ENCODE measurements around the gene PTPN11. TPM values are rescaled to one million over a fixed set of nuclear protein-coding genes. Genes with fewer than 3 reads are reported as not detected.

Gene PTPN11
- polyA plus RNA-seq, 1 of the 3 experiments (the other 2 are of a cell fraction), result 48.3 TPM

DNA sequence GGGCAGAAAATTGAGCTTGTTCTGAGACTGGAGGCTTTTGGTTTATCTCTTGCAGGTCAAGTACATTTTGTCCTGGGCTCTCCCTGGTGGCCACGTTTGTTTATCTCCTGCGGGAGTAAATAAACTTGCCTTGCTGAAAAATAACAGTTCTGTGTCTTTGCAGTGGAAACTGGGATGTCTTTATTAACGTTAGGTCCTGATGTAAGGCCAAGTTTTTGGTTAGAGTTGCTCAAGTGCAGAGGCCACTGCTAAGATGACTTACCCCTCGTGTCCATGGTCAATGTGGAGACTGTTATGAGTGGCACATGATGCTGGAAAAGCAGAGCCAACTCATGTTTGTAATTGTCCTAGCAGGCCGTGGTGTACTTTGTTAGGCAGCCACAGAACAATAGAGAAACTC is 3.8 kb downstream of the PTPN11 start (continued):
- TF ChIP-seq, protein P1, sequence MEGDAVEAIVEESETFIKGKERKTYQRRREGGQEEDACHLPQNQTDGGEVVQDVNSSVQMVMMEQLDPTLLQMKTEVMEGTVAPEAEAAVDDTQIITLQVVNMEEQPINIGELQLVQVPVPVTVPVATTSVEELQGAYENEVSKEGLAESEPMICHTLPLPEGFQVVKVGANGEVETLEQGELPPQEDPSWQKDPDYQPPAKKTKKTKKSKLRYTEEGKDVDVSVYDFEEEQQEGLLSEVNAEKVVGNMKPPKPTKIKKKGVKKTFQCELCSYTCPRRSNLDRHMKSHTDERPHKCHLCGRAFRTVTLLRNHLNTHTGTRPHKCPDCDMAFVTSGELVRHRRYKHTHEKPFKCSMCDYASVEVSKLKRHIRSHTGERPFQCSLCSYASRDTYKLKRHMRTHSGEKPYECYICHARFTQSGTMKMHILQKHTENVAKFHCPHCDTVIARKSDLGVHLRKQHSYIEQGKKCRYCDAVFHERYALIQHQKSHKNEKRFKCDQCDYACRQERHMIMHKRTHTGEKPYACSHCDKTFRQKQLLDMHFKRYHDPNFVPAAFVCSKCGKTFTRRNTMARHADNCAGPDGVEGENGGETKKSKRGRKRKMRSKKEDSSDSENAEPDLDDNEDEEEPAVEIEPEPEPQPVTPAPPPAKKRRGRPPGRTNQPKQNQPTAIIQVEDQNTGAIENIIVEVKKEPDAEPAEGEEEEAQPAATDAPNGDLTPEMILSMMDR (IDR thresholded peaks at IDR 0.05), result no peak
- TF ChIP-seq, protein P2, sequence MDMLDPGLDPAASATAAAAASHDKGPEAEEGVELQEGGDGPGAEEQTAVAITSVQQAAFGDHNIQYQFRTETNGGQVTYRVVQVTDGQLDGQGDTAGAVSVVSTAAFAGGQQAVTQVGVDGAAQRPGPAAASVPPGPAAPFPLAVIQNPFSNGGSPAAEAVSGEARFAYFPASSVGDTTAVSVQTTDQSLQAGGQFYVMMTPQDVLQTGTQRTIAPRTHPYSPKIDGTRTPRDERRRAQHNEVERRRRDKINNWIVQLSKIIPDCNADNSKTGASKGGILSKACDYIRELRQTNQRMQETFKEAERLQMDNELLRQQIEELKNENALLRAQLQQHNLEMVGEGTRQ (IDR thresholded peaks at IDR 0.05; ENCODE audit: borderline replicate concordance, low read depth, low read length), result no peak
- TF ChIP-seq SIN3A (IDR thresholded peaks at IDR 0.05; ENCODE audit: borderline replicate concordance, low read depth, low read length), result no peak
- no peak for TF ChIP-seq YY1 (IDR thresholded peaks at IDR 0.05; ENCODE audit: low read depth)
- no peak for TF ChIP-seq TEAD4 (IDR thresholded peaks at IDR 0.05; ENCODE audit: borderline replicate concordance, insufficient read depth)
- no peak for TF ChIP-seq TAF1 (IDR thresholded peaks at IDR 0.05; ENCODE audit: borderline replicate concordance, low read depth, low read length)
- TF ChIP-seq, protein P3, sequence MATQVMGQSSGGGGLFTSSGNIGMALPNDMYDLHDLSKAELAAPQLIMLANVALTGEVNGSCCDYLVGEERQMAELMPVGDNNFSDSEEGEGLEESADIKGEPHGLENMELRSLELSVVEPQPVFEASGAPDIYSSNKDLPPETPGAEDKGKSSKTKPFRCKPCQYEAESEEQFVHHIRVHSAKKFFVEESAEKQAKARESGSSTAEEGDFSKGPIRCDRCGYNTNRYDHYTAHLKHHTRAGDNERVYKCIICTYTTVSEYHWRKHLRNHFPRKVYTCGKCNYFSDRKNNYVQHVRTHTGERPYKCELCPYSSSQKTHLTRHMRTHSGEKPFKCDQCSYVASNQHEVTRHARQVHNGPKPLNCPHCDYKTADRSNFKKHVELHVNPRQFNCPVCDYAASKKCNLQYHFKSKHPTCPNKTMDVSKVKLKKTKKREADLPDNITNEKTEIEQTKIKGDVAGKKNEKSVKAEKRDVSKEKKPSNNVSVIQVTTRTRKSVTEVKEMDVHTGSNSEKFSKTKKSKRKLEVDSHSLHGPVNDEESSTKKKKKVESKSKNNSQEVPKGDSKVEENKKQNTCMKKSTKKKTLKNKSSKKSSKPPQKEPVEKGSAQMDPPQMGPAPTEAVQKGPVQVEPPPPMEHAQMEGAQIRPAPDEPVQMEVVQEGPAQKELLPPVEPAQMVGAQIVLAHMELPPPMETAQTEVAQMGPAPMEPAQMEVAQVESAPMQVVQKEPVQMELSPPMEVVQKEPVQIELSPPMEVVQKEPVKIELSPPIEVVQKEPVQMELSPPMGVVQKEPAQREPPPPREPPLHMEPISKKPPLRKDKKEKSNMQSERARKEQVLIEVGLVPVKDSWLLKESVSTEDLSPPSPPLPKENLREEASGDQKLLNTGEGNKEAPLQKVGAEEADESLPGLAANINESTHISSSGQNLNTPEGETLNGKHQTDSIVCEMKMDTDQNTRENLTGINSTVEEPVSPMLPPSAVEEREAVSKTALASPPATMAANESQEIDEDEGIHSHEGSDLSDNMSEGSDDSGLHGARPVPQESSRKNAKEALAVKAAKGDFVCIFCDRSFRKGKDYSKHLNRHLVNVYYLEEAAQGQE (IDR thresholded peaks at IDR 0.05; ENCODE audit: low read depth, low read length), result no peak
- no peak for TF ChIP-seq FOSL2 (IDR thresholded peaks at IDR 0.05; ENCODE audit: borderline replicate concordance, low read depth)

DNA sequence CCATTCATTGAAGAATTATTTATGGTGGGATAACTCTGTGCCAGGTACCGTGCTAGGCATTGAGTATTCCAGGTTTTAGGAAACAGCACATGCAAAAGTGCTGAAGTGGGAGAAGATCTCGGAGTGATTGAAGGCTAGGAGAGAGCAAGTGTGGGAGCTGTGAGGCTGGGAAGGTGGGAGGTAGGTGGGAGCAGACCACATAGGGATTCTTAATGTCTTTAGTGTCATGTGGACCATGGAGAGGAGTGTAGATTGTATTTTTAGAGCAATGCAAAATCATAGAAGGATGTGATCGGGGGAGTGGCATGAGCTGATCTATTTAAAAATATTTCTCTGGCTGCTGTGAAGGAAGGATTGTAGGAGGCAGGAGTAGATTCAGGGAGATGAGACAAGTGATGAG is 5.4 kb downstream of the PTPN11 start:
- Histone ChIP-seq H2AFZ (ENCODE audit: low read depth) (no peak overlapping the region), H3K4me3 (ENCODE audit: low read depth in 2 of 2, low read length in 1 of 2) (no peak overlapping the region), H3F3A (replicated peaks; ENCODE audit: insufficient read depth) (peaks cover 10% of the 10 kb centered on the region), H3K27ac (ENCODE audit: low read depth in 2 of 2, low read length in 1 of 2) (no peak overlapping the region), H3K27me3 (ENCODE audit: insufficient read depth) (no peaks in the 10 kb centered on the region), H3K79me2 (ENCODE audit: insufficient read depth) (peaks cover 100% of the 10 kb centered on the region), H3K36me3 (replicated peaks in 1 of 2; ENCODE audit: control insufficient read depth in 1 of 2, insufficient read depth in 2 of 2, low read length in 1 of 2) (peaks cover 0 to 8% of the 10 kb centered on the region in 2 experiments), H3K4me1 (ENCODE audit: control insufficient read depth in 1 of 2, insufficient read depth in 2 of 2, low read depth in 1 of 2, low read length in 1 of 2) (peaks cover 0 to 8% of the 10 kb centered on the region in 2 experiments; a peak in 1 of 4 replicates), H3K9me3 (no peaks in the 10 kb centered on the region), H4K20me1 (ENCODE audit: insufficient read depth) (peaks cover 84% of the 10 kb centered on the region), H3K9ac (no peak overlapping the region), H3K4me2 (no peak overlapping the region), H3K9me2 (no peaks in the 10 kb centered on the region)
- ChIA-PET CTCF (interaction anchor here (1.1 kb wide), 2 partner anchors 13 to 27 kb away, joined by 3 read pairs; no protein-coding TSS in a partner anchor), POLR2A (no interaction called here)
- DNase-seq, result no peak
- WGBS (ENCODE audit: low lambda C conversion rate), result 92% methylated on average over 3 of the region's 3 CpGs
- no peak for TF ChIP-seq SMC3 (IDR thresholded peaks at IDR 0.05; ENCODE audit: low read depth, low read length)
- TF ChIP-seq, protein P4, sequence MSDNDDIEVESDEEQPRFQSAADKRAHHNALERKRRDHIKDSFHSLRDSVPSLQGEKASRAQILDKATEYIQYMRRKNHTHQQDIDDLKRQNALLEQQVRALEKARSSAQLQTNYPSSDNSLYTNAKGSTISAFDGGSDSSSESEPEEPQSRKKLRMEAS (IDR thresholded peaks at IDR 0.05; ENCODE audit: low read depth), result no peak

All from SK-N-SH (cell line).